Measurements from ENCODE around the gene CD83.
A peak's percentile ranks its signal among the peaks of the same experiment; 100 is the strongest.
"Not testable (repeated sequence)": the region's sequence is repeated elsewhere in the genome, so short reads cannot be mapped to it uniquely, and the experiment has no call there.

Gene CD83

GRCh38 chr6:14117158-14118090 lies at the start of gene CD83:
Gene CD83, plus strand, starts transcription at chr6:14117772. Its CDS starts 40 bp downstream, at chr6:14117812.
- DNase-seq: peak; percentile 51

GRCh38 chr6:14068133-14068532 lies 49.4 kb upstream of the CD83 start:
- DNase-seq: no peak

GRCh38 chr6:14068623-14069022 lies 48.9 kb upstream of the CD83 start:
- no peak for DNase-seq

GRCh38 chr6:14070457-14070856 lies 47.1 kb upstream of the CD83 start:
- no peak for DNase-seq

- DNase-seq: no peak
Observed at GRCh38 chr6:14072084-14072483, 45.5 kb upstream of the CD83 start.

GRCh38 chr6:14073561-14074354 lies 43.8 kb upstream of the CD83 start:
- not testable (repeated sequence) for DNase-seq

GRCh38 chr6:14074476-14075094 lies 43.0 kb upstream of the CD83 start:
- DNase-seq: no peak

GRCh38 chr6:14075095-14075503 lies 42.5 kb upstream of the CD83 start:
- DNase-seq: peak; percentile 14

- no peak for DNase-seq
Observed at GRCh38 chr6:14077193-14077867, 40.2 kb upstream of the CD83 start.

- DNase-seq: no peak
Observed at GRCh38 chr6:14079433-14079832, 38.1 kb upstream of the CD83 start.

GRCh38 chr6:14079971-14080370 lies 37.6 kb upstream of the CD83 start:
- no peak for DNase-seq

GRCh38 chr6:14081126-14081525 lies 36.4 kb upstream of the CD83 start:
- DNase-seq: no peak

GRCh38 chr6:14082771-14083170 lies 34.8 kb upstream of the CD83 start:
- DNase-seq: no peak

GRCh38 chr6:14083262-14083661 lies 34.3 kb upstream of the CD83 start:
- DNase-seq: no peak

- no peak for DNase-seq
Observed at GRCh38 chr6:14083751-14084150, 33.8 kb upstream of the CD83 start.

GRCh38 chr6:14084388-14084787 lies 33.2 kb upstream of the CD83 start:
- no peak for DNase-seq

GRCh38 chr6:14085176-14085787 lies 32.3 kb upstream of the CD83 start:
- DNase-seq: no peak

- DNase-seq: no peak
Observed at GRCh38 chr6:14086701-14087100, 30.9 kb upstream of the CD83 start.

GRCh38 chr6:14088600-14089192 lies 28.9 kb upstream of the CD83 start:
- DNase-seq: no peak

- no peak for DNase-seq
Observed at GRCh38 chr6:14089224-14089623, 28.3 kb upstream of the CD83 start.

- DNase-seq: no peak
Observed at GRCh38 chr6:14091339-14091978, 26.1 kb upstream of the CD83 start.
